Measurements from ENCODE around the gene MECR. TPM values are rescaled to one million over a fixed set of nuclear protein-coding genes. Genes with fewer than 3 reads are reported as not detected.

MECR gene
- polyA plus RNA-seq, 1 experiment, result 35.6 TPM

DNA sequence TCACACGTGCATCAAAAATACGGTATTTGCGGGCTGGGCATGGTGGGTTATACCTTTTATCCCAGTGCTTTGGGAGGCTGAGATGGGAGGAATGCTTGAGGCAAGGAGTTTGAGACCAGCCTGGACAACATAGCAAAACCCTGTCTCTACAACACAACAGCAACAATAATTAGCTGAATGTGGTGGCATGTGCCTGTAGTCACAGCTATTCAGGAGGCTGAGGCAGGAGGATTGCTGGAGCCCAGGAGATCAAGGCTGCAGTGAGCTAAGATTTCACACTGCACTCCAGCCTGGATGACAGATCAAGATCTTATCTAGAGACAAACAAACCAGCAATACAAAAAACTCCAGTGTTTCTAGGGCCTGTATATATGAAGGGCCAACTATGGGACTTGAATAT, 36.2 kb upstream of the MECR start:
- DNase-seq (ENCODE audit: low read depth), result no peak
- Histone ChIP-seq H3K4me3 (ENCODE audit: low read depth, low read length) (no peak overlapping the region), H3K36me3 (ENCODE audit: control insufficient read depth, insufficient read depth, low read length) (no peaks in the 10 kb centered on the region), H3K27me3 (ENCODE audit: control insufficient read depth, insufficient read depth, low read length) (no peaks in the 10 kb centered on the region)
- POLR2A ChIA-PET, result no interaction called here
- TF ChIP-seq, protein P1, sequence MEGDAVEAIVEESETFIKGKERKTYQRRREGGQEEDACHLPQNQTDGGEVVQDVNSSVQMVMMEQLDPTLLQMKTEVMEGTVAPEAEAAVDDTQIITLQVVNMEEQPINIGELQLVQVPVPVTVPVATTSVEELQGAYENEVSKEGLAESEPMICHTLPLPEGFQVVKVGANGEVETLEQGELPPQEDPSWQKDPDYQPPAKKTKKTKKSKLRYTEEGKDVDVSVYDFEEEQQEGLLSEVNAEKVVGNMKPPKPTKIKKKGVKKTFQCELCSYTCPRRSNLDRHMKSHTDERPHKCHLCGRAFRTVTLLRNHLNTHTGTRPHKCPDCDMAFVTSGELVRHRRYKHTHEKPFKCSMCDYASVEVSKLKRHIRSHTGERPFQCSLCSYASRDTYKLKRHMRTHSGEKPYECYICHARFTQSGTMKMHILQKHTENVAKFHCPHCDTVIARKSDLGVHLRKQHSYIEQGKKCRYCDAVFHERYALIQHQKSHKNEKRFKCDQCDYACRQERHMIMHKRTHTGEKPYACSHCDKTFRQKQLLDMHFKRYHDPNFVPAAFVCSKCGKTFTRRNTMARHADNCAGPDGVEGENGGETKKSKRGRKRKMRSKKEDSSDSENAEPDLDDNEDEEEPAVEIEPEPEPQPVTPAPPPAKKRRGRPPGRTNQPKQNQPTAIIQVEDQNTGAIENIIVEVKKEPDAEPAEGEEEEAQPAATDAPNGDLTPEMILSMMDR (IDR thresholded peaks at IDR 0.05; ENCODE audit: insufficient read depth, low read depth, low read length), result no peak
- CTCF ChIA-PET, result interaction anchor here (0.9 kb wide), 1 partner anchor 8 kb away, joined by 3 read pairs; no protein-coding TSS in a partner anchor

DNA sequence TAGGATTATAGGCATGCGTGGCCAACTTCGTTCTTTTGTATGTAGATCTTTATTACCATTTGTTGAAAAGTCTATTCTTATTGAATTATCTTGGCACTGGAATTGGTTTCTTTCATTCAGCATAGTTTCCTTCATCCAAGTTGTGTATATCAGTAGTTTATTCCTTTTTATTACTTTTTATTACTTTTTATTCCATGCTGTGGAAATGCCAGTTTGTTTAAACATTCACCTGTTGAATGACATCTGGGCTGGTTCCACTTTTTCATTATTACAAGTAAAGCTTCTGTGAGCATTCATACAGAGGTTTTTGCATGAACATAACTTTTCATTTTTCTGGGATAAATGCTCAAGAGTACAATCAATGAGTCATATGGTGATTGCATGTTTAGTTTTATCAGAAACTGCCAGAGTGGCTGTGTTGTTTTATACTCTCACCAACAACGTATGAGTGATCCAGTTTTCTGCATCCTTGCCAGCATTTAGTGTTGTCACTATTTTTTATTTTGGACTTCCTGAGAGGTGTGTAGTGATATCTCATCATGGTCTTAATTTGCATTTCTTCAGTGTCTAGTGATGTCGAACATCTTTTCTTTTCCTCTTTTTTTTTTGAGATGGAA, 34.1 kb upstream of the MECR start:
- ChIA-PET CTCF (interaction anchor here (1.0 kb wide), 1 partner anchor 25 kb away, joined by 3 read pairs; no protein-coding TSS in a partner anchor), POLR2A (no interaction called here)
- Histone ChIP-seq H3K36me3 (ENCODE audit: control insufficient read depth, insufficient read depth, low read length) (peaks cover 2% of the 10 kb centered on the region; the same call in 1 of the 2 replicates), H3K4me3 (ENCODE audit: low read depth, low read length) (no peak overlapping the region), H3K27me3 (ENCODE audit: control insufficient read depth, insufficient read depth, low read length) (no peaks in the 10 kb centered on the region)
- DNase-seq (ENCODE audit: low read depth), result no peak
- TF ChIP-seq, protein P1 (IDR thresholded peaks at IDR 0.05; ENCODE audit: insufficient read depth, low read depth, low read length), result no peak

DNA sequence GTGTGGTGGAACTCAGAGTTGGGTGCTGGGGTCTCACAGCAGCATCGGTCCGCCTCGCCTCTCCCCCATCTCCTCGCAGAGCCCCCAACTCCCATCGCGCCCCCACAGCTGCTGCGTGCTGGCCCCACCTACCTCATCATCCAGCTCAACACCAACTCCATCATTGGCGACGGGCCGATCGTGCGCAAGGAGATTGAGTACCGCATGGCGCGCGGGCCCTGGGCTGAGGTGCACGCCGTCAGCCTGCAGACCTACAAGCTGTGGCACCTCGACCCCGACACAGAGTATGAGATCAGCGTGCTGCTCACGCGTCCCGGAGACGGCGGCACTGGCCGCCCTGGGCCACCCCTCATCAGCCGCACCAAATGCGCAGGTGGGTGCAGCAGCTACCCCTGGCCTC, 29.8 kb upstream of the MECR start:
- CTCF ChIA-PET, result interaction anchor here (0.8 to 1.5 kb wide), 3 partner anchors 11 to 24 kb away, joined by 3 read pairs; no protein-coding TSS in a partner anchor
- Histone ChIP-seq H3K36me3 (ENCODE audit: control insufficient read depth, insufficient read depth, low read length) (peaks cover 2% of the 10 kb centered on the region; the same call in 1 of the 2 replicates), H3K27me3 (ENCODE audit: control insufficient read depth, insufficient read depth, low read length) (no peaks in the 10 kb centered on the region), H3K4me3 (ENCODE audit: low read depth, low read length) (peak overlapping the region; percentile 47)
- no peak for DNase-seq (ENCODE audit: low read depth)
- TF ChIP-seq, protein P1 (IDR thresholded peaks at IDR 0.05; ENCODE audit: insufficient read depth, low read depth, low read length), result no peak
- POLR2A ChIA-PET, result no interaction called here

DNA sequence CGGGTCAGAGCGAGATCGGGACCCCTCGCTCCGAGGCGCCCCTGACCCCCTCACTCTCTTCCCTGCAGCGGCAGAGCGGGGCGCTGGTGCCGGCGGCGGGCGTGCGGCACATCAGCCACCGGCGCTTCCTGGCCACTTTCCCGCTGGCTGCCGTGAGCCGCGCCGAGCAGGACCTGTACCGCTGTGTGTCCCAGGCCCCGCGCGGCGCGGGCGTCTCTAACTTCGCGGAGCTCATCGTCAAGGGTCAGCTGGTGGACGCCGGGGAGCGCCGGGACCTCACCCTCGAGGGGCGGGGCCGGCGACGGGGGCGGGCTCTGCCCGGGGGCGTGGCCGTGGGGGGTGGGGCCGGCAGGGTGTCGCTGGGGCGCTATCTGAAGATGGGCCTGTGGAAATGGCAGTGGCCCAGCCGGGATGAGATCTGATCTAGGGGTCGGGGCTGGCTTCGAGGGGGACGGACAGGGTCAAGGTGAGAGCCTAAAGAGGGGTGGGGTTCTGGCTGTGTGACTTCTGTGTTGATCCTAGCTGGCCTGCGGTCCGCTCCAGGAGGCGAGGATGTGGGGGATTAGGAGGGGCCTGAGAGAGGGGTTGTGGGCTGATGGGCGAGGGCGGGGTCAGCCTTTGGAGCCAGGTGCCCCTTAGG, 29.2 kb upstream of the MECR start:
- ChIA-PET CTCF (interaction anchor here (1.5 to 1.8 kb wide), 3 partner anchors 13 to 444 kb away, joined by 3 to 4 read pairs (median 3); no protein-coding TSS in a partner anchor), POLR2A (no interaction called here)
- no peak for DNase-seq (ENCODE audit: low read depth)
- Histone ChIP-seq H3K27me3 (ENCODE audit: control insufficient read depth, insufficient read depth, low read length) (no peaks in the 10 kb centered on the region), H3K4me3 (ENCODE audit: low read depth, low read length) (peak overlapping the region; percentile 47), H3K36me3 (ENCODE audit: control insufficient read depth, insufficient read depth, low read length) (peaks cover 2% of the 10 kb centered on the region; the same call in 1 of the 2 replicates)
- TF ChIP-seq, protein P1 (IDR thresholded peaks at IDR 0.05; ENCODE audit: insufficient read depth, low read depth, low read length), result no peak

DNA sequence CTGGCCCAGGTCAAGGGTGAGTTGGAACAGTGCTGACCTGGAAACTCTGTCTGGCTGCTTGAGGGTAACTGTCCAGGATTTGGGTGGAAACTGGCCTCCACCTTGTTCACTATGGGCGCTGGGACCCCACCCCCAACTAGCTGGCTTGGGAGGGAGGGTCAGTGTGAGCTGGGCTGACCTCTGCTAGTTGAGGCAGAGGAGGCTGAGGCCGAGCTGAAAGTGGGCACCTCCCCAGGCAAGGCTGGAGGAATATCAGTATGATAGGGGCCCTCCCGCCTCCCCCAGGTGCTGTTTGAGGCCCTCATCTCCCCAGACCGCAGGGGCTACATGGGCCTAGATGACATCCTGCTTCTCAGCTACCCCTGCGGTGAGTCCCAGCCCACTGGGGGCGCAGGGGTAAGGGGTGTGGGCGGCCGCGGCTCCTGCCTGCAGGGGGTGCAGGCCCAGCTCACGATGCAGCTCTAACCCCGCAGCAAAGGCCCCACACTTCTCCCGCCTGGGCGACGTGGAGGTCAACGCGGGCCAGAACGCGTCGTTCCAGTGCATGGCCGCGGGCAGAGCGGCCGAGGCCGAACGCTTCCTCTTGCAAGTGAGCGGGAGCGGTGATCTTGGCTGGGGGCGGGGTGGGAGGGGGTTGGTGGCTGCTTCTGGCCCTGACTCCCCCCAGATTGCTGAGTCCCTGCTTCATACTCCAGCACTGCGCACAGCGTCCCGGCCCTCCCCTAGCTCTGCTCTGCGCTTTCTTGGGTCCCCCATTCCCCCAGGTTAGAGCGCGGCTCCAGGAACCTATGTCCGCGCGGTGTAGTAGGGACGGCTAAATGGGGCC, 28.5 kb upstream of the MECR start:
- Histone ChIP-seq H3K4me3 (ENCODE audit: low read depth, low read length) (peak overlapping the region; percentile 47), H3K27me3 (ENCODE audit: control insufficient read depth, insufficient read depth, low read length) (no peaks in the 10 kb centered on the region), H3K36me3 (ENCODE audit: control insufficient read depth, insufficient read depth, low read length) (peaks cover 2% of the 10 kb centered on the region; the same call in 1 of the 2 replicates)
- no peak for DNase-seq (ENCODE audit: low read depth)
- POLR2A ChIA-PET, result no interaction called here
- CTCF ChIA-PET, result interaction anchor here (1.0 to 3.3 kb wide), 5 partner anchors 8 to 445 kb away, joined by 3 to 21 read pairs (median 4); no protein-coding TSS in a partner anchor
- TF ChIP-seq, protein P1 (IDR thresholded peaks at IDR 0.05; ENCODE audit: insufficient read depth, low read depth, low read length), result no peak
